HG03571 (cell line): ENCODE results near the gene SYP.
"Not testable (repeated sequence)": the region's sequence is repeated elsewhere in the genome, so short reads cannot be mapped to it uniquely, and the experiment has no call there.

Source experiments
- ATAC-seq: cut with Tn5 transposase; IDR thresholded peaks from one replicate; pipeline ENCODE4 v1.9.1; 2021; ENCODE audit not compliant: unreplicated experiment

Gene SYP

DNA sequence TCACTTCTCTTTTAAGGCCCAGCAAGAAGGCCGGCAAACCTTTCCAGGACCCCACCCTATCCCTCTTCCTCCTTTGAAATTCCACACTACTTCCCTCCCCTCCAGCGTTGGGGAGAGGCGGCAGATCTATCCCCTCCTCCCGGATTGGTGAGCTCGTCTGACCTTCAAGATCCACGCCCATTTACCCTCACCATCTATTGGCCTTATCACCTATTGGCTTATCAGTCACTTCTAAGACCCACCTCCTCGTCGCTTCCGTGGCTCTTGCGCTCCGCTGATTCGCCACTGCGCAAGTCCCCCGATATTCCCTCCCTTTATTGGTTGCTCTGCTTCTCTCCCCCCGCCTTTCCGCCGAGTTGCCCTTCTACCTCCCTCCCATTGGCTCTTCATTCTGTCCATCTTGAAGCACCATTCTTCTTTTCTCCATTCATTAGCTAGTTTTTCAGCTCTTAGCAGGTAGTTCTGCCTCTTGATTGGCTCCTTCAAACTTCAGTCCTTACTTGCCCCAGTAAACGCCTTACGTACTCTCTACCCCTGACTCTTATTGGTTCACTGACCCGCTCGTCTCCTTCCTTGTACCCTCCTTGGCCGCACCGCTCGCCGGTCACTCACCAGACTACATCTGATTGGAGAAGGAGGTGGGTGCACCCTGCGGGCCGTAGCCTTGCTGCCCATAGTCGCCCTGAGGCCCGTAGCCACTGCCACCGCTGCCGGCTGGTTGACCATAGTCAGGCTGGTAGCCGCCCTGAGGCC is 9.0 kb downstream of the SYP start:
- ATAC-seq, result peak; percentile 82

DNA sequence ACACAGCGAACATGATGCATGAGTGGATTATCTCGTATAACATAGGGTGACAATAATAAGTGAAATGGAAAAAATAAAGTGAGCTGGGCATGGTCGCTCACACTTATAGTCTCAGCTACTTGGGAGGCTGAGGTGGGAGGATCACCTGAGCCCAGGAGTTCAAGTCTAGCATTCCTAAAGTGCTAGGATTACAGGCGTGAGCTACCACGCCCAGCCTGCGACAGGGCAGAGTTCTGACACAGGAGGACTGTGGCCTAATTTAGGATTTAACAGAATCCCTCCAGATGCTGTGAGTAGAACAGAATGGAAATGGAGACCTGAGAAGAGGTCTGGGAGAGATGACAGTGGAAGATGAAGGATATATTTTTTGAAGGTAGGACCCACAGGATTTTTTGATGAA is 10.4 kb downstream of the SYP start:
- ATAC-seq, result no peak

DNA sequence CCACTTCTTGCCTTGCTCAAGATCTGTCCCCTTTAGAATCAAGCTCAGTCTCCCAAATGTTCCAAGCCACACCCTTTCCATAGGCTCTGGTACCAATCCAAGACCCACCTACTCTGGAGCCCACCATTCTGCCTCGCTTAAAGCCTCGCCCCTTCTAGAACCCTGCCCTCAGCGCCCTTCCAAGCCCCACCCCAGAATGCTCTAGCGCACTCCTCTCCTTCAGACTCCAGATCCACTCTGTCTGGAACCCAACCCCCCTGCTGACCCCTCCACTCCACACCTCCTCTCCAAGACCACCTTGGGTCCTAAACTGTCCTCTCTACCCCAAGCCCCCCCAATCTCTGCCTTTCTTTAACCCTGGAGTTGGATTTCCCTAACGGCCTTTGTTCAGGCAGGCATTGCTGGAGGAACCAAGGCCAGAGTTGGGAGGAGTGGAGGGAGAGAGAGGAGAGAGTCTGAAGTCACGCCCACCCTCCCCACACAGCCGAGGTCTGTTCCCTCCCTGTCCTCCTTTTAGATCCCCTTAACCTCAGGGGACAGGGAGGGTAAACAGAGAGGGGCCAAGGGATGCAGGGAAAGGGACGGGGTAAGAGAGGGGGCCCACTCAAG is 11.4 kb downstream of the SYP start:
- ATAC-seq, result no peak

DNA sequence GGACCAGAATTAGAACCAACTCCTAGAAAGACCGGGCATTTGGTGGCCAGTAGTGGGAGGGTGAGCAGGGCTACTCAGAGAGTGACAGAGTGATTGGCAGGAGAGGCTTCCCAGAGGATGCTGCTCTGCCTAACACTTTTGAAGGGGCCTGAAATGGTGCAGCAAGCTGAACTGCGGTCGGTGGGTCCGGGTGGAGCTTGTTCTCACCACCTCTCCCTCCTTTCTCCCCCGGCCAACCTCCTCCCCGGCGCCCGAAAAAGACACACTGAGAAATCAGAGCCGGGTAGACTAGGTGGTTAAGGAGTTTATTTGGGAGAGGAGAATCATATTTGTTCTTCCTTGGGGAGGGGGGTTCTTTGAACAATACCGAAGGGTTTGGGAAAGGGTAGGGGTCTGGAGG is 12.5 kb downstream of the SYP start:
- ATAC-seq, result no peak

DNA sequence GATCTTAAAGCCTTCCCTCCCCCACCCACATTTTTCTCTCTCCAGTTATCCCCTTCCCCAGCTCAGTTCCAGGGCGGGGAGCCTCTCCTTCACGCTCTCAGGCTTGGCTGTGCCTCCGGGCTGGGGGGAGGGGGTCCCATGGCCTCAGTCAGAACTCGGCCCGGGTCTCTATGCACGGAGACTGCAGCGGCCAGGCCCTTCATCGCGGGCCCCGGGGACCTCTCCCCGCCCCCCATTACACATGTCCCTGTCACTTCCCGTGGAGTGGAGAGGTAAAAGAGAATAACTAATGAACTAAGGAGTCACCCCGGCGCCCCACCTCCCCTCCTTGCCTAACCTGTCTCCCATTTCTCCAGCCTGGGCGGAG is 13.0 kb downstream of the SYP start:
- ATAC-seq, result no peak

DNA sequence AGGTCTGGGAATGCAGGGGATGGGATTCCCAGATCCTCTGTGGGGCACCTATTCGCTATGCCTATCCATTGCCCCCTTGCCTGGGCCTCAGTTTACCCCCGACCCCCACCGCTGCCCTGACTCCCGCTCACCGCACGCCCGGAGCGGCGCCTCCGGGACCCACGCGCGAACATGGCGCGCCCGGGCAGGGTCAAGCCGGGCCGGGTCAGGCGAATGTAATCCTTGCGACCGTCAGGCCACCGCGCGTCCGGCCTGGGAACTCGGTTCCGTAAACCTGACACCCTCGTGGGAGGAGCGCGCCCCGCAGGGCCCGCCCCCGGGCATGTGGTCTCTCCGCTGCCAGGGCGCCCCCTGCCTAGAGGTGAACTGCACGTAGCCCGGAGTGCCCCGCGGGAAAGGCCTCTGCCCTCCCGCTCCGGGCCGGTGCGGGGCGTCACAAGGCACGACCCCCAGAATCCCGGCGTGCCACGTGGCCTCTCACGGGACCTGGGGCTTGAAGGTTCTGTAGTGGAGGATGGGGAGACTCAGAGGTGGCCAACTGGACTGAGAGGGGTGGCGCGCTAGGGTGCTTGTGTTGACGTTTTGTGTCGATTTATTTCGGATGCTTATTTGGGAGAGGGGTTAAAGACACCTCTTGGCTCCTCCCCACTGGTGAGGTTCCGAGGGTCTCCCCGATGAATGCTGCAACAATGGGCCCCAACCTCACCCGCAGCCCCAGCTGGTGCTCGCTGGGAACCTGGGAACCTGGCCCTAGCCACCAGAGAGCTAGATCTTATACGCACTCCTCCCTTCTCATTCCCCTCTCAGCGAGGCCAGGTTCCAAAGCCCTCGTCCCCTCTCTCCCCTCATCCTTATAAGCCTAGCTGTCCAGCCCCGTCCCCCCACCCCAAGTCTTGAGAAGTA is 13.6 kb downstream of the SYP start, which contains the start of gene PRICKLE3:
Gene PRICKLE3, minus strand, starts transcription at position 249 of the 903 bp plus-strand sequence. Its CDS starts 76 bp downstream, at position 173.
- no peak for ATAC-seq

DNA sequence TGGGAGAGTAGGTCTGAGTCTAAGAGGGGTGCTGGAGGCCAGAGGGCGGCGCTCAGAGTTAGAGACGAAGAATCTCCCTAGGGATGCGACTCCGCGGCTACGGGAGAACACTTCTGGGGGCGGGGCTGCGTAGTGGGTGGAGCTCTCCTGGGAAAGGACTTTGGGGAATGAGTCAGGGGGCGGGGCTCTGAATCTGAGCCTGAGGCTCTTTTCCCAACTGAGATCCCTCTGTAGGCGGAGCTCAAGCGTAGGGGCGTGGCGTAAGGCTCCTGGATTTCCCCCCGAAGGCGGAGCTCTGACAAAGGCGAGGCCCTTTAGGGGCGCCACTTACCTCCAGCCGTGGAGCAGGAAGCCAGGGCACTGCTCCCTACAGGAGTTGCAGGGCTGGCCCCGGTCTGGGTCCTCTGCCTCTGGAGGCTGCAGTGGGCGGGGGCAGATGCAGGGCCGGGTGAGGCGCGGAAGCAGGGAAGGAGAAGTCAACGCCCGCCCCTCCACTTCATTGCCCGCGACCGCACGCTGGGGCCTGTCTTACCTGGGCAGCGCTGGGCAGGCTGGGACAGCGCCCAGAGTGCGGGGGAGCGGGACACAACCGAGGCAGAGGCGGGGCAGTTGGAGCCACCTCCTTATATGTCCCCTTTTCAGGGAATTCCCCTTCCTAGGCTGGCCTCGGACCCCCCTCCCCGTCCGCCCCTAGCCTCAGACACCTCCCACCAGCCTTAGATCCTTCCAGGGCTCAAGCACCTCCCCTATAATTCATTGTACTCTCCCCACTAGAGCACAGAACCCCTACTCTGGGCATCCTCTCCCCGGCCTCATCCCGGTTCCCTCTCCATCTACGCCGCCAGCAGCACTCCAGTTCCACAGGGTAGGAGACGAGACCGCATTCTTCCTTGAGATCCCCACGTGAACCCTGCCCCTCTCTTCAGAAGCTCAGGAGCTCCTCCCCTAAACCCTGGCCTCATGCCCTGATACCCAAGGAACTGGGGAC is 15.4 kb downstream of the SYP start:
- no peak for ATAC-seq

DNA sequence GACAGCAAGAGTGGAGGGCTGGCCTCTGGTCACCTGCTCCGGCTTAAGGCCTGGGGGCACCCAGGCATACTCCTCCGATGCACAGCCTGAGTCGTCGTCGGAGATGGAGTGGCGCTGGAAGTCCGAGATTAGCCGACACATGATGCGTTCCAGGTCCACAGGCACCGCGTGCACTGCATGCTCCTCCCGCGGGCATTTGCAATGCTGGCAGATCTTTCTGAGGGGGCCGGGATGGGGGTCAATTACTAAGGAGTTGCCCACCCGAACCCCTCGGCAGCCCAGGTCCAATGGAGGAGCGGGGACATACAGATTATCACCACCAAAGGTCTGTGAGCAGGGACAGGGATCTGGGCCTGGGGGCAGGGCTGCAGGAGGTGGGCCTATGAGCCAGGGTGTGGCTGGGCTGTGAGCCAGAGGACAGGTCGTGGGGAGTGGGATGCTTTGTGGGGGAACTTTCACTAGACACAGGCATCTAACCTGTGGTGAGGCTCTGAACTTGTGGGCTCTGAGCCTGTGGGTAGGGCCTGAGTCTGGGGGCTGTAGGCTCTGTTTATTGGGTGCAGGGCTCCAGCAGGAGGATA is 16.2 kb downstream of the SYP start:
- no peak for ATAC-seq

DNA sequence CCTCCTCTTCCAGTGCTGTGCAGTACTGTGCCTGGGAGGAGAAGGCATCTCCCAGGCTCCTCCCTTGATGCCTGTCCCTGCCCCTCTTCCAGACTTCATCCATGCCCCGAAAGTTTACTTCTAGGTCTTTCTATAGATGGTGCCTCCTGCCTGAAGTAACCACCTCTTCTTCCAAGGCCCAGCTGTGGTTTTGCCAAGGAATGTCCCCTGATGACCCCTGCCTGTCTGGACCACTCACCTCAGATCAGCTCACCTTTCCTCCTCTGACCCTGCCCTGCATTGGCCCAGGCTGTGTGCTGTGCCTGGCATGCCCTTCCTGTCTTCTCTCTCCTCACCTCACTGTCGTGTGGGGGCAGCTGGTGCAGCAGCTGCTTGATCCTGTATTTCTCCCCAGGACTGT is 20.6 kb downstream of the SYP start:
- no peak for ATAC-seq

DNA sequence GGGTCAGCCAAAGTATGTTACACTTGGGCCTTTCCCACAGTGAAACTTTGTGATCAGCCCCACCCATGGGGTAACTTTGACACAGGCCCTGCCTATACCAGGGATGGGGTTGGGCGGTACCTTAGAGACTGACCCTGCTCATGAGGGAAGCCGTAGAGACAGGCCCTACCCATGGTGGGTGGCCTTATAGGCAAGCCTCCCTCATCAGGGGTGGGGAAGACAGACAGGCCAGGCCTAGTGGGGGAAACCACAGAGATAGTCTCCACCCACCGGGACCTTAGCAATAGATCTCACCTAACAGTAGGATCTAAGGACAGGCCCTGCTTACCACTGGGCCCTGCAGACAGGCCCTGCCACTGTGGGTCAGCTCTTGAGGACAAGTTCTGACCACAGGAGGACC is 21.5 kb downstream of the SYP start:
- no peak for ATAC-seq

DNA sequence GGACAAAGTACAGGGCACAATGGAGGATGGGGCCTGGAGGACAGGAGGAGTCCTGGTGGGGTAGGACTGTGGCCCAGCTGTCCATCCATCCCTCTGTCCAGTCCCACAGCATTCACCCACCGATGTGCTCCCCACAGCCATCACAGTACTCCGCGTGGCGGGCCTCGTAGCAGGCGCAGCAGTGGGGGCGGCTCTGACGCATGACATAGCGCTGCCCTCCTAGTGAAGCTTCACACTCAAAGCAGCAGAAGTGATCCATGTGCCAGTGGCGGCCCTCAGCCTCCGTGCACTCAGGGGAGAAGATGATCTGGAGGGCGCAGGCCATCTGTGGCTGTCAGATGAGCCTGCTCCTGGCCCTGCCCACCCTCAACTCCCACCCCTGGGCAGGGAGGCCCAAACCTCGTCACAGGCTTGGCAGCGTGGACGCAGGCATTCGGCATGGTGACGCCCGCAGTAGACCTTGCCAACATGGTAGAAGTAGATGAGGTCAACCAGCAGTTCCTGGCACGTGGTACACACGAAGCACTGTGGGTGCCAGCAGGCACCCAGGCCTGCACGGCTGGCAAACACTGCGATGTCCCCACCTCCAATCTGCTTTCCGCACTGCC is 22.0 kb downstream of the SYP start:
- no peak for ATAC-seq

DNA sequence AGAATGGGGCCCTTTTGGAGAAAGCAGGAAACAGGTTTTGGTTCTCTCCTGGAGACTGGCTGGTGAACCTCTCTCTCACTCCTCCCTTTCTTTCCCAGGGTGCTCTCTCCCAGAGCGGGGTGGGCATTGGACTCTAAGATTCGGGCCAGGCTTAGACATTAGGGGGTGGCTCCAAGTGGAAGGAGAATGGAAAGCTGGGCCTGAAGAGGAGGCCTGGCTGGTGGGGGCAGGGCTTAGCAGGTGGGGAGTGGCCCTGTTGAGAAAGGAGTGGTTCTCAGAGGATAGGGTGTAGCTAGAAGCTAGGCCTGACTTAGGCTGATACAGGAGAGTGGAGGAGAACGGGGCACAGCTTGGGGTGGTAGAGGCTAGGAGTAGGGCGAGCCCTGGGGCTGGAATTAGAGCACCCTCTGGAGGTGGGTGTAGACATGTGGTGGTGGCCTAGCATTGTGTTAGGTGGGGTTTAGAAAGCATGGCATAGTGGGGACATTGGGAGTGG is 22.6 kb downstream of the SYP start:
- no peak for ATAC-seq

DNA sequence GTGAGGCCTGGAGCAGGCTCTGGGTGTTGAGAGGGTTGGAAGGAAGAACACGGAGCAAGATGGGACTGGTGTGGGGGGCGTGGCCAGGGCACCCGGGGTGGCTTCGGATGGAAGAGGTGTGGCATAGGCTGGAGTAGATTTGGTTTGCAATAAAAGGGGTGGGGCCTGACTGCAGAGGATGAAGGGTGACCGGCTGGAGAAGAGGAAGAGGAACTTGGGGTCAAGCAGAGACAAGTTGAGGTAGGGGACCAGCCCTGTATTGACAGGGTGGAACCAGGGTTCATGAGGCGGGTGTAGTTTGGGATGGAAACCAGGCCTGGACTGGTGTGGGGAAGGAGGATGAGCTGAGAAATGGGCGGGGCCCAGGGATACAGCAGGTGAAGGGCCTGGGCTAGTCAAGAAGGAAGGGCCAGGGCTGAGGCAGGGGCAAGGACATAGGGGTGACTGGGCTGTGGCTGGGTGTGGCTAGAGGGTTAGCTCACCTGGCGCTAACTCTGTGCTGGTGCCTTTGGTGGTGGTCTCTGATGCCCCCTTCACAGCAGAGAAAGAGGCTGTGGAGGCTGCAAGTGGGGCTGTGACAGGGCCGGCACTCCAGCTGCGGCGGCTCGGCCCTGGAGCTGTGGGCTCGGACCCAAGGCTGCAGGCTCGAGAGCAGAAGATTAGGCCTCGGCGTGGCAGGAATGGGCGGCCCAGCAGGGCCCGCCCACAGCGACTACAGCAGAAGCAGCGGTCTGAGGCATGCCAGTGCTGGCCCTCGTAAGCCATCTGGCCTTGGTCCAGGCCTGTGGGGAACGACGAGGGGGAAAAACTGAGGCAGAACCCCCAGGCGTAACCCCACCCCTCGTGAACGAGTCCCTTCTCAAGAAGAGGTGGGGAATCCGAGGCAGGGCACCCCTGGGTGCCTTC is 23.3 kb downstream of the SYP start:
- ATAC-seq, result no peak

DNA sequence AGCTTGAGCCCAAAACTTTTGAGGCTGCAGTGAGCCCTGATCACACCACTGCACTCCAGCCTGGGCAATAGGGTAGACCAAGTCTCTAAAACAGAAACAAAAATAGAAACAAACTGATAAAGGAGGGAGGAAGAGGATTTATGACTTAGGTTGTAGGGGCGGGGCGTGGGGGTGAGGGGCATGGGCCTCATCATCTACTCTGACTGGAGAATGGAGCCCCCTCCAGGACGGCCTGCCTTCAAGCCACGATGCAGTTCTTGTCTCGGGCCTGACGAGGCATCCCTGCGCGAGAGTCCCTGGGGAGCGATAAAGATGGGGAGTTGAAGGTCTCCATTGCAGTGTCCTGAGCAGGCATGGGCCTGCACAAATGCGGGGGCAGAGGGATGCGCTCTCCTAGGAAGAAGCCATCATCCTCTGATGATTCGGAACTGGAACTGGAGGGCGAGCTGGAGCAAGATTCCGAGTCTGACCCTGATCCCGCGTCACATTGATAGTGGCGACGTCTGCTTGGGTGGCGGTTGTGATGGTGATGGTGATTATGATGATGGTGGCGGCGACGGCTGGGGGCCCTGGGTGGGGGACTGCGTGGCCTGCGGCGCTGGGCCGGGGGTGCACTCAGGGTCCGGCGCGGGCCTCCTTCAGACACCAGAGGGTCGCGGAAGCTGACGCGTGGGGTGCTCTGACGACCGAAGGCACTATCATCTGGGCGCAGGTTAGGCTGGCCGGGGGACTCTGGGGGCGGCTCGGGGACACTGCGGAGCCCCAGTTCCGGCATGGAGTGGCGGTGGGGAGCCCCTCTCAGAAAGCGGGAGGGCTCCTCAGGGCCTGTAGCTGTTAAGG is 24.3 kb downstream of the SYP start:
- no peak for ATAC-seq

DNA sequence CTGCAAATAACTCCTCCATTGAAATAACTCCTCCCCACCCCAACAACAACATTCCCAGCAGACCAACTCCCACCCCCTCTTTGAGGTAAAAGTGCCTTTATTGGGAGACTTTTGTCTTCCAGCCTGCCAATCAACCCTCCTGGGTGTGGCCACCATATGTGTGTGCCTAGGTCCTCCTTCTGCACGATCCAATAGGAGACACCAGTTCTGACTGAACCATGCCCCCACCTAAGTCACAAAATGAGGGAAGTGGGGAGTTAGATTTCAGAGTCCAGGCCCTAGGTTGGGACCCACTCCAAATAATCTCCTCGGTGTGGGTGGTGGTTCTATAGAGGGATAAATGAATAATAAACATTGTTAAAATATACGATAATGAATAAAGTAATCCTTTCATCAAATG is 25.3 kb downstream of the SYP start:
- ATAC-seq, result no peak

DNA sequence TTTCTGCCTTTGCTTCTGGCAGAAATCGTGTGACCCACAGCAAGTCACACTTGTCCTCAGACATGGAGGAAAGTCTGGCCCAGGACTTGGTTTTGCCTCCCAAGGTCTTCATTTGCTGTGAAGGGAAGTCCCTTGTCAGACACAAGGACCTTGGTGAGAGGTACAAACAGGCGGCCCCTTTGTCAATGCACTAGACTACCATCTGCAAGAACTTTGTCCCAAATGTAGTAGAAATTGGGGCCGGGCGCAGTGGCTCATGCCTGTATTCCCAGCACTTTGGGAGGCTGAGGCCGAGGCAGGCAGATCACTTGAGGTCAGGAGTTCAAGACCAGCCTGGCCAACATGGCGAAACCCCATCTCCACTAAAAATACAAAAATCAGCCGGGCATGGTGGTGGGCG is 26.4 kb downstream of the SYP start:
- ATAC-seq, result not testable (repeated sequence)

DNA sequence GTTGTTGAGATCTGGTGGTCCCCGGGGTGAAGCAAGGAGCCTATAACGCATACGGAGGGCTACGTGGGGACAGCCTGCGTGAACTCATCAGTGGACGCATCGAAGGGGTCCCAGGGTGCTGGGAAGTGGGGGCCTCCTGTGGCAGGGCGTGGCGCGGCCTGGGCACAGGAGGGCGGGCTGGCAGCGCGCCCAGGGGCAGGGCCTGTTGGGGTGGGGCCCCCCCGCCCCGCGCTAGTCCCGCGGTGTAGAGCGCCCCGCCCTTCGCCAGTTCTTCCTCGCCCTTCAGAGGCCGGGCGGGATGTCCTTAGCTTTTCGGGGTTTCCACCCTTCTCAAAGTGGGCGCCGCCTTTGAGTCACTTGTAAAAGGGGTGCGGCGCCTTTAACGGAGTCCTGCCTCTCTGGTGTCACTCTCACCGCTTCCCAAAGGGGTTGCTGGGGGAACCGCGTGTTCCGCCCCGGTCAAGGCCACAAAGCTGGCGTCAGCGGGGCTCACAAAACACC is 27.7 kb downstream of the SYP start:
- peak; percentile 57 for ATAC-seq
